Brain pericyte (primary cell): ENCODE data around the gene CDC25B.
A peak's percentile ranks its signal among the peaks of the same experiment; 100 is the strongest.

Source experiments
- DNase-seq: peaks from one replicate; pipeline ENCODE4 v3.0.0-alpha.2; 2012; ENCODE audit warnings: low read depth, low spot score

The CDC25B gene

DNA sequence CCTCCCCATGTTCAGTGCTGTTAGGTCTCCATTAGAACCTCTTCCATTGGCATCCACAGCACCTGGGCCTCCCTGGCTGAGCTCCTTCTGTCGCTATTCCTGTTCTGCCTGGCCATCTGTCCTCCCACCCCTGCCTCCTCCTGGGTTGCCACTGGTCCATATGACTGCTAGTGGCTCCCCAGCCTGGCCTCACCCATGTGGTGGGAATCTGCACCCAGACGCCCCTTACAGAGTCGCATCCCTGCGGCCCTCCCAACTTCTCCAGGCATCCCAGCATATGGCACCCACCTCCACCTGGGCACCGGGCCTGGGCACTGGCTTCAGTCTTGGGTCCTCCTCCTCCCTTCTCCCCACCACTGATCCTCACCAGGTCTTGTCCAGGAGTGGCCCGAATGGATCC lies 7.7 kb downstream of the CDC25B start:
- no peak for DNase-seq

DNA sequence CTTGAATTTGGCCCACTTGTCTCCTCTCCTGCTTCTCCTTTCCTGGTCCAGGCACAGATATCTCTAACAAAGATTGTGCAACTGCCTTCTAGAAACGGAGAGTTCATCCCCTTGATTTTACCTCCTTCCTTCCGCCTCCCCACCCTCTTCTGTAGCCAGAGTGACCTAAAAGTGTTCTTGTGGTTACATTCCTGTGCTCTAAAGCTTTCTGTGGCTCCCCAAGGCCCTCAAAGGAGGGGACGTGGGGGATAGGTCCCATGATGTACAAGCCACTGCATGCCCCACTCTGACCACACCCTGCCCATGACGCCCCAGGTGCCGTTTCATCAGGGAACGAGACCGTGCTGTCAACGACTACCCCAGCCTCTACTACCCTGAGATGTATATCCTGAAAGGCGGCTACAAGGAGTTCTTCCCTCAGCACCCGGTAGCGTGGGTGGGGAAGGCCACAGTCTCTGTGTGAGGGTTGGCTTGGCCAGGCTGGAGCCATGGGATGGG lies 8.2 kb downstream of the CDC25B start:
- DNase-seq: no peak

DNA sequence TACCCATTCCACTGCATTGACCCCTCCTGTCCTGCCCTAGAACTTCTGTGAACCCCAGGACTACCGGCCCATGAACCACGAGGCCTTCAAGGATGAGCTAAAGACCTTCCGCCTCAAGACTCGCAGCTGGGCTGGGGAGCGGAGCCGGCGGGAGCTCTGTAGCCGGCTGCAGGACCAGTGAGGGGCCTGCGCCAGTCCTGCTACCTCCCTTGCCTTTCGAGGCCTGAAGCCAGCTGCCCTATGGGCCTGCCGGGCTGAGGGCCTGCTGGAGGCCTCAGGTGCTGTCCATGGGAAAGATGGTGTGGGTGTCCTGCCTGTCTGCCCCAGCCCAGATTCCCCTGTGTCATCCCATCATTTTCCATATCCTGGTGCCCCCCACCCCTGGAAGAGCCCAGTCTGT lies 8.7 kb downstream of the CDC25B start:
- no peak for DNase-seq

DNA sequence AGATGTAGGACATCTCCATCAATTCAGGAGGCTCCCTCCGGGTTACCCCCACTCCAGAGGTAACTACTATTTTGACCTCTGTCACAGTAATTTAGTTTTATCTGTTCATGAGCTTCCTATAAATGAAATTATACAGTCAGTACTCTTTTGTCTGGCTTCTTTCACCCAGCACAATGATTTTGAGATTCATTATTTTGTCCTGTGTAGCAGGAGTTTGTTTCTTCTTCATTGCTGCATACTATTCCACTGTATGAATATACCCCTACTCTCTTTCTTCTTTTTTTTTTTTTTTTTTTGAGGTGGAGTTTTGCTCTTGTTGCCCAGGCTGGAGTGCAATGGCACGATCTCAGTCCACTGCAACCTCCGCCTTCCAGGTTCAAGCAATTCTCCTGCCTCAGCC lies 12.4 kb downstream of the CDC25B start:
- no peak for DNase-seq

DNA sequence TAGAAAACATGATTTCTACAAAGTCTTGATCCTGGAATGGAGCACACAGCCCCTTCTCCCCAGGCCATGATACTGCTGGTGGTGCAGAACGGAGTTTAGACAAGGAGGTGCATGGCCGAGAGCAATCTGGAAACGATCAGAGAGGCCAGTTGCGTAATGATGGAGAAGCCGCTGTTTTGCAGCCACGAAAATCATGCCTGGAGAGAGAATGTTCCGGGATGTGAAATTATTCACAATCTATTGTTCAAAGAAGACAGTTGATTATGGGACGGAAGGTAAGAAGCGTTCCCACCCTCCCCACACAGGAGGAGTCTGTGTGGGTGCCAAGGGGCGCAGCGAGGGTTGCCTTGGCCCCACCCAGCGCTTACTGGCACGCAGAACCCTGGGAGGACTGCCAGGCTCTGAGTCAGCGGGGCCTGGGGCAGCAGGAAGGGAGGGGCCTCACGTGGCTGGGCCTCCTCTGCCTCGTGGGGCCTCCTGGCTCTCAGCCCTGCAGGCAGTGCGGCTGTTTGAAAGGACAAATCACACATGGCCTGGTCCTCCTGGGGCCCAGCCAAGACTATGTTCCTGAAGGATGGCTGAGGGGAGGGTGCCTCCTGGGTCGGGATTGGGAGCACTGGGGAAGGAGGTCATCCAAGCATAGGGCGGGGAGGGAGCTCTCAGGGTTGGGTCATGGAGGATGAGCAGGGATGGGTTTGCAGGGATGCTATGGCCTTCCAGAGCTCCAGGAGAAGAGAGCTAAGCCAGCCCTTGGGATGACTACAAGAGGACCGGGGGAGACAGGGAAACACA lies 15.6 kb downstream of the CDC25B start:
- peak; percentile 99 for DNase-seq

DNA sequence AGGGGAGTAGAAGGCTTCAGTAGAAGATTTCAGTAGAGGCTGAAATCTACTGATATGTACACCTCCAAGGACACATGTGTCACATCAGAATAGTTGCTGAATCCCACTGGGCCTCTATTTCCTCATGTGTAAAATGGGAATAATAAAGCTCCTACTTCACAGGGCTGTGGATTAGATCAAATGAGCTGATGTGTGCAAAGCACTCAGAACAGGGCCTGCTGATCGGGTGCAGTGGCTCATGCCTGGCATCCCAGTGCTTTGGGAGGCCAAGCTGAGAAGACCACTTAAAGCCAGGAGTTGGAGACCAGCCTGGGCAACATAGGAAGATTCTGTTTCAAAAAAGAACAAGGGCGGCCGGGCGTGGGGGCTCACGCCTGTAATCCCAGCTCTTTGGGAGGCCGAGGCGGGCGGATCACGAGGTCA lies 16.2 kb downstream of the CDC25B start:
- no peak for DNase-seq

DNA sequence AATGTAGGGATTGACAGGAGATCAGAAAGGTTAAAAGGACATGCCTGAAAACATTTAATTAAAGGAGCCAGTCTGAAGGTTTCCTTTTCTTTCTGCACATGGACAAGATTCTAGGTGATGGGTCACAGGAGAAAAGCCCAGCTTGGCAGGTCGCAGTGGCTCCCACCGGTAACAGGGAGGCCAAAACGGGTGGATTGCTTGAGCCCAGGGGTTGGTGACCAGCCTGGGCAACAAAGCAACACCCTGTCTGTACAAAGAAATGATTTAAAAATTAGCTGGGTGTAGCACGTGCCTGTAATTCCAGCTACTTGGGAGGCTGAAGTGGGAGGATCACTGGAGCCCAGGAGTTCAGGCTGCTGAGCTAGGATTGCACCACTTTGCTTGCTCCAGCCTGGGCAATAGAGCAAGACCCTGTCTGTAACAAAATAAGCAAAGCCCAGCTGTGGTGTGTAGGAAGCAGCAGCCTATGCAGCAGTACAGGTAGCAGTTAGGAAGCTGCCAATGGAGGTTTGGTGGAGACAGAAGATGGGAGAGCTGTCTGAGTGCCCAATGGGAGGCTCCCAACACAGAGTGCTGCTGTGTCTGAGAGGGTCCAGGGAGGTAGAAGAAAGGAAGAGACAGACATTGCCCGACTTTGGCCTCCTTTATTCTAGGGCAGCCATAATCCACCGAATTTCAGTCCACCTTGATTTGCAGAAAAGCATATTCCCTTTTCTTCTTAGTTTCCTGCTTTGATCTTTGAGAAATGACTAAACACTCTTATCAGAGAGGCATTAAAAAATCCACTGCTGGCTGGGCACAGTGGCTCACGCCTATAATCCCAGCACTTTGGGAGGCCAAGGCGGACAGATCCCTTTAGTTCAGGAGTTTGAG lies 17.1 kb downstream of the CDC25B start:
- no peak for DNase-seq

DNA sequence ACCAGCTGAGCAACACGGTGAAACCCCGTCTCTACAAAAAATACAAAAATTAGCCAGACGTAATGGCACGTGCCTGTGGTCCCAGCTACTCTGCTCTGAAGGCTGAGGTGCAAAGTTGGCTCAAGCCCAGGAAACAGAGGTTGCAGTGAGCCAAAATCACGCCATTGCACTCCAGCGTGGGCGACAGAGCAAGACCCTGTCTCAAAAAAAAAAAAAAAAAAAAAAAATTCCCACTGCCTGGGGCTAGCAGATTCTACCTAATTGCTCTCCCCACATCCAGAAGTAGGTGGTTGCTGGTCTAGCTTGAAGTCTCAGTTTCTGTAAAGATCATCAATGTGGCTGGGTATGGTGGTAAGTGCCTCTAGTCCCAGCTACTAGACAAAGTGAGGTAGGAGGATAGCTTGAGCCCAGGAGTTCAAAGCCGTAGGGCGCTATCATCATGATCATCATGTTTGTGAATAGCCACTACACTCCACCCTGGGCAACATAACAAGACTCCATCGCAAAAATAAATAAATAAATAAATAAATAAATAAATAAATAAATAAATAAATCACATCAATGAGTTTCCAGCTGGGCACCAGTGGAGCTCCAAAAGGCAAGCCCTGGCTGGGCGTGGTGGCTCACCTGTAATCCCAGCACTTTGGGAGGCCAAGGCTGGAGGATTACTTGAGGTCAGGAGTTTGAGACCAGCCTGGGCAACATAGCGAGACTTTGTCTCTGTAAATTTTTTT lies 17.9 kb downstream of the CDC25B start:
- DNase-seq: no peak

DNA sequence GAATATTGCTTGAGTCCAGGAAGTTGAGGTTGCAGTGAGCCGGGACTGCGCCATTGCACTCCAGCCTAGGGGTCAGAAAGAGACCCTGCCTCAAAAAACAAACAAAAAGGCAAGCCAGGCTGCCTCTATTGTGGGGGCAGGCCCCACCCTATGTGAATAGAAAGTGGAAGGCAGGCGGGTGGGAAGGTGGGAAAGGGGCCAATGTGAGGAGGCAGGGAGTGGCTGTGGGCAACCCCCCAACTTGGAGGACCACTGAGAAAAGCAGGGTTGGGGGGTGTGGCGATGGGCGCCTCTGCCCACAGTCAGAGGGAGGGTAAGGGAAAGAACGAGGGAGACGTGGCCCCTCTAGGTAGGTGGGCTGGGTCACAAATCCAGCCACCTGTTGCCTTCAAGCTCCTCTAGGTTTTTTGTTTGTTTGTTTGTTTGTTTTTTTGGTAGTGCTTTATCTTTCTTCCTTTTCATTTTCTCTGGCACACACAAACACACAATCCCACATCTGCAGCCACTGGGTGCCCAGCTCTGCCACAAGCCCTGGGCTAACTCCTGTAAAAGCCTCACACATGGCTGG lies 18.9 kb downstream of the CDC25B start:
- no peak for DNase-seq

DNA sequence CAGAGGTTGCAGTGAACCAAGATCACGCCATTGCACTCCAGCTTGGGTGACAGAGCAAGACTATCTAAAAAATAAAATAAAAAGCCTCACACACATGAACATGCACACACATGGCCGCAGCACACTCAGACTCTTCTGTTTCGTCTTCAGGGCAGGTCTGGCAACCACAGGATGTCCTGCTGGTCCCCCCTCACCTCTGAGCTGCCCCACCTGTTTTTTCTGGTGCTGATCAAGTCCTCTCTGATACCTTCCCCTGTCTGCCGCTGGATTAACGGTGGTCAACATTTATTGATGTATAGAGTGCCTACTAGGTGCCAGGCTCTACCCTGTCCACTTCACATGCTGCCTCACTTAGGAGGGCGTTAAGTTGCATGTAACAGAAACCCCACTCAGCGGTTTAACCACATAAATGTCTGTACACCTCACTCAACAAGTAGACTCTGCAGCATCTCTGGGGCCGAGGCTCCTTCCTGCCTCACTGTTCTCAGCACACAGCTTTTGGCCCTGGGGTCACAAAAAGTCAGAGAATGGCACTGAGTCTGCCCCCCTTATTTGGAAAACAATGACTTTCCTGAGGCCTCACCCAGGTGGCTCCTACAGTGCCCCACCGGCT lies 19.7 kb downstream of the CDC25B start:
- no peak for DNase-seq

DNA sequence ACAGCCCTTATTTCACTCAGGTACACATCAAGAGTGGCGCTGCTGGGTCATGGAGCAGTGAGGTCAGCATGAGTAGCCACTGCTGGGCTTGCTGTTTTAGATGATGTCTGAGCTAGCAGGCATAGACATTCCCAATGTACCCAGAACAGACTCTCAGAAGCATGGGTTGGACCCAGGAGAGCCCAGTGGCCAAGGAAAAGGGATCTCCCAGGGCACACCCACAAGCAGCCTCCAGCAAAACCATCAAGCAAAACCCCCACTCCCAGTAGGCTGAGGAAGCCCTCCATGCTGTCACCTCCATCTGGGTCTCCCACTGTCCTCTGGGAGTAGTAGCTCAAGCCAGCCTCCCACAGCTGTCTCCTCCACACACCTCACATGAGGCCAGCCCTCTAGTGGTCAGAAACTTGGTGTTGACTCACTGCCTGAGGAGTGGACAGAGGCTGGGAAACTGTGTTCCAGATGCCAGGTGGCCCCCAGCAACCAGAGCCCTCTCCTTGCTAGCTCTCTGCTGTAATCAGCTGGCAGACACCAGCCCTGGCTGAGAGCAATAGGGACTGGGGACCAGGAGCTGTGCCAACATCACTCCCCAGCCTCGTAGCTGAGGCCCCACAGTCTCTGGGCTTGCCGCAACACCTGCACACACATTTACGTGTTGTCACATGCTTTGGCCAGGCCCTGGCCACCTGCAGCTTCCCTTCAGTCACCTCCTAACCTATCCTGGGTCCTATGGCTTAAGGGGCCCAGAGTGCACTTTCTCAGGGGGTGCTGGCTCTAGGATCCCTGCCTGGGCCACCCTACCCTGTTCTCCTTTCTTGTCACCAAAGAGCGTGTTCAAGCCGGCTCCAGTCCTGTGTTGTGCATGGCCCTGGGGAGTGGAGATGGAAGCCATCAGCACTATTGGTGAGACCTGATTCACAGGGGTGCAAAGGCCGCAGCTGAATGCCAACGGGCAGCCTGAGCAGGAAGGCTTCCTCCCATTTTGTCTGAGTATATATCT lies 22.3 kb downstream of the CDC25B start:
- no peak for DNase-seq

DNA sequence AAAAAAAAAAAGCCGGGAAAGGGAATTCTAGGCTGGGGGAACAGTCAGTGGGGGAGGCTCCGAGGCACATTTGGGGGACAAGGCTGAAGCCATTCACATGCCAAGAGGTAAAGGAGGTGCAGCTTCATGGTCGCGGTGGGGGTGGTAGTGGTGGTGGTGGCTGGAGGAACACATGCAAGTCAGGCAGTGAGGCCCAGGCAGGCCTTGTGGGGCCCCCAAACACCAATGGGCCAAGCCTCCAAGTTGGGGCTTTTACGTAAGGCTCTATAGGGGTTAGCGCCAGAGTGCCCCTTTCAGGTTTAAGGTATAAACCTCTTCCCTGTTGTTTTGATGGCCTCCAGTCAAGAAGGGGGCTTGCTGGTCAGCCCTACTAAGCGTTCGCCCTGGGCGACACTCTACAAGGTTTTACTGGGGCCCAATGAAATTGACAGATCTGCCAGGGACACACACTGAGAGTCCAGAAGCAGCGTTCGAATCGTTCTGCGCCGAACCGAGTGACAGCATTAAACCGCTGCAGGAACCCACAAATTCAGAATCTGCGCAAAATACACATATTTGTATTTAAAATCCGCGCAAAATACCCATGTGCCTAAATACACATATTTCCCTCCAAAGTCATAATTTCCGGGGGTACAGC lies 23.4 kb downstream of the CDC25B start:
- no peak for DNase-seq

DNA sequence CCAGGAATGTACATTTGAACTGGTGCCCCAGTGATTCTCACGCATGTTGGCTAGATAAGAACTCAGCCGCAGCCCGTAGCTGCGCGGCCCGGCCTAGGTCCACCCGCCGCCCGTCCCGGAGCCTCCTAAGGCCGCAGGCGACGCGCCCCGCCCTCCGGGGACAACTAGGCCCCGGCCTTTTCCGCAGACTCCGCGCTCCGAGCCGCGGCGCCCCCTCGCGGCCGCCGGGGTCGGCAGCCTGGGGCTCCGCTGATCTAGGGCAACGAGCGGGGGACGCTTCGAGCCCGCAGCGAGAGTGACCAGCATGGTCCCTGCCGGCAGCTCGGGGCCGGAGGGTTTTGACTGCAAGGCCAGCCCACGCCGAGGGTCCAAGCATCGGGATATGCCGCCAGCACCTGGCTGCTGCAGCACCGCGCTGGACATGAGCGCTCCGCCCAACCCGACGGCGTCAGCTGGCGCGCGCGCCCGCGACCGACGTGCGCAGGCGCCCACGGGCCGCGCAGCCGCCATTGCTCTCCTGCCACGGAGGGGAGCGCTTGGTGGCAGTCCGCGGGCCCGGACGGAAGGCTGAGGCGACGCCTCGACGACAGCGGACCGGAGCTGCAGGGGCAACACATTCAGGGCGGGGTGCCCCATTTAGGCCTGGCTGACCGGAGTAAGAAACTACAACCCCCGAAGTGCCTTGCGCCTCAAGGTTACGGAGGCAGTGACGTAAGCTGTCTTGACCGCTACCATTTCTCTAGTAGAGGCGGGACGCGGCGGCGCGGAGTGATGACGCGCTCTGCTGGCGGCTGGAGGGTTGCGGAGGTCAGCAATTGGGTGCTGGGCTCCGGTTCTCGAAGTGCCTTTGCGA lies 24.2 kb downstream of the CDC25B start, which contains the start of gene AP5S1:
Gene AP5S1, plus strand, starts transcription at position 500 of the 853 bp plus-strand sequence. CDS start 1,571 bp downstream, outside the sequence.
- DNase-seq: peak; percentile 91

DNA sequence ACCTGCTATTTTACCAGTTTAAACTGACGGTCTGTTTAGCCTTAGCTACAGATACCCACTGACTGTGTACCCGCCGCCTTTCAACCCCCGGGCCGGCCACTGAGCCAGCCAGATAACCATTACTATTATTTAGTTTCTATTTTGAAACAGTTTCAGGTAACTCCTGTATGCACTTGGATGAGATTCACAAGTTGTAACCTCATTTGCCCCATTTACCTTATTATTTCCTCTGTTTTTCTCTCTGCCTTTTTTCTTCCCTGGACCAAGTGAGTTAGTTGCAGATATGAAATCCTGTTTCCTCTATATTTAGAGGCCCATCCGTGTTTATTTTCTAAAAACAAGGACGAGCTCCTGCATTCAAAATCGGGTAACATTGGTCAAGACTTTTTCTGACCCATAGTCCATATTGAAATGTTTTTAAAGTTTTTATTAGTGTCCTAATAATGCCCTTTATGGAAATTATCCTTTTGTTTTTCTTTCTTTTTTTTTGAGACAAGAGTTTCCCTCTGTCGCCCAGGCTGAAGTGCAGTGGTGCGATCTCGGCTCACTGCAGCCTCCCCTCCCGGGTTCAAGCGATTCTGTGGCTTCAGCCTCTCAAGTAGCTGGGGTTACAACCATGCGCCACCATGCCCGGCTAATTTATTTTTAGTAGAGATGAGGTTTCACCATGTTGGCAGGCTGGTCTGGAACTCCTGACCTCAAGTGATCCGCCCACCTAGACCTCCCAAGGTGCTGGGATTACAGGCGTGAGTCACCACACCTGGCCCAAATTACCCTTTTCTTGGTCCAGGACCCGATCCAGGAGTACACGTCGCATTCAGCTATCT lies 25.0 kb downstream of the CDC25B start:
- DNase-seq: no peak

DNA sequence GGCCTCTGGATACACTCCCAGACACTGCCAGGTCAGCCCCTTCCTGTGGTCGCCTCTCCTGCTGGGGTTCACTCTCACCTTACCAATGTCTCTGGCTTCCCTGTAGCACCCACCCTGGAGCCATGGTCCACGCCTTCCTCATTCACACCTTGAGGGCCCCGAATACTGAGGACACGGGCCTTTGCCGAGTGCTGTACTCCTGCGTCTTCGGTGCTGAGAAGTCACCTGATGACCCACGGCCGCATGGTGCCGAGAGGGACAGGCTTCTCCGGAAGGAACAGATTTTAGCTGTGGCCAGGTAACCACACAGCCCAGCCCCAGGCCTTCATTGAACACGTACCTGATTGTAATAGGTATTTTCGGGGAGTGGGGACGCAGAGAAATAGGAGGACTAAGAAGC lies 25.9 kb downstream of the CDC25B start:
- DNase-seq: no peak

DNA sequence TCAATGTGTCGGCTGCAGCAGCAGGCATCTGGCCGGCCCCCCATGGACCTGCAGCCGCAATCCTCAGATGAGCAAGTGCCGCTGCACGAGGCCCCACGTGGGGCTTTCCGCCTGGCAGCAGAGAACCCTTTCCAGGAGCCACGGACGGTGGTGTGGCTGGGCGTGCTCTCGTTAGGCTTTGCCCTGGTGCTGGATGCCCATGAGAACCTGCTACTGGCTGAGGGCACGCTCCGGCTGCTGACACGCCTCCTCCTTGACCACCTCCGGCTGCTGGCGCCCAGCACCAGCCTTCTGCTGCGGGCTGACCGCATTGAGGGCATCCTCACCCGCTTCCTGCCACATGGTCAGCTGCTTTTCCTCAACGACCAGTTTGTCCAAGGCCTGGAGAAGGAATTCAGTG lies 27.8 kb downstream of the CDC25B start:
- DNase-seq: no peak

DNA sequence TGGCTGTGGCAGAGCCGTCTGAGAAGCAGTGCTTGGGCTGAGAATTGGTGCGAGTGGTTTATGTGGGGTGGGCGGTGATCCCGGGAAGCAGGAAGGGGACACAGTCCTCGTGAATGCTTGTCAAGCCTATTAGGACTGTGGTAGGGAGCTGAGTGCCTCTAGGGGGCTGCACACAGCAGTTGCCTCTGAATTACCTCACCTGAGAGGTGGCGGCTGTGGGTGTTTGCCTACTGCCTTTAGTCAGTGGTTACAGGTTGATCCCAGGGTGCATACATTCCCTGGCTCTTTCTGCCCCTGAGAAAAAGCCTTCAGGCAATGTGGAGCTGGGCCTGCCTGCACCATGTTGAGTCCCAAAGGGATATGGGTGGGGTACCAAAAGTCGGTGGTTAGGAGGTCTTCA lies 29.4 kb downstream of the CDC25B start:
- DNase-seq: no peak

DNA sequence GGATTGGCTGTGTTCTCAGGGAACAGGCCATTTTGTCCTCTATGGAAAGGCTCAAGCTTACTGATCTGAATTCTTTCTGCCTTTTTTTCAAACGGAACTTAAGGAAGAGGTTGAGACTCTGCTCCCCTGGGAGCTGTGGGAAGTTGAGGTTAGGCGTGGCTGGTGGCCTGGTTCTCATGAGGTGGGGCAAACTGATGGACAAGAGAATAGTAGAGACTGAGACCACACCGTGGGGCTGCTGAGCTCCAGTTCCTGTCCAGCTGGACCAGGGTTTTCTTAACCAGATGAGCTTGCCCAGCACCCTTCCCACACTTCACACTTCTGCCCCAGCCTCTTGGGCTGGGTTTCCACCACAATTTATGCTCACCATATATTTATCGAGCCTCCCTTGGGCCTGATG lies 30.3 kb downstream of the CDC25B start:
- no peak for DNase-seq
